Activated naive CD8-positive, alpha-beta T cell (primary cell): ENCODE data around the gene MYRIP.

Source experiments
- H3K27ac Mint-ChIP-seq: one replicate; pipeline ENCODE4 v1.8.0; 2021; ENCODE audit warnings: mixed read lengths
- H3K27me3 Mint-ChIP-seq: one replicate; pipeline ENCODE4 v1.8.0; 2021; ENCODE audit warnings: mixed read lengths
- H3K36me3 Mint-ChIP-seq: one replicate; pipeline ENCODE4 v1.8.0; 2021; ENCODE audit warnings: mixed read lengths
- H3K4me1 Mint-ChIP-seq: one replicate; pipeline ENCODE4 v1.8.0; 2021; ENCODE audit warnings: low read depth, mixed read lengths
- H3K4me3 Mint-ChIP-seq: one replicate; pipeline ENCODE4 v1.8.0; 2021; ENCODE audit warnings: mild to moderate bottlenecking, mixed read lengths
- H3K9me3 Mint-ChIP-seq: one replicate; pipeline ENCODE4 v1.8.0; 2021; ENCODE audit warnings: low read depth, mixed read lengths

The MYRIP gene

GRCh38 chr3:39907981-39908380, 98.6 kb downstream of the MYRIP start:
- H3K27me3 Mint-ChIP-seq: no peaks in the 10 kb centered on the region
- H3K36me3 Mint-ChIP-seq: no peaks in the 10 kb centered on the region
- H3K4me3 Mint-ChIP-seq: no peak overlapping the region
- no peaks in the 10 kb centered on the region for H3K4me1 Mint-ChIP-seq
- H3K9me3 Mint-ChIP-seq: no peaks in the 10 kb centered on the region
- no peak overlapping the region for H3K27ac Mint-ChIP-seq

GRCh38 chr3:39910135-39910534, 100.7 kb downstream of the MYRIP start:
- Mint-ChIP-seq H3K27ac (no peak overlapping the region), H3K9me3 (no peaks in the 10 kb centered on the region), H3K36me3 (no peaks in the 10 kb centered on the region), H3K4me1 (no peaks in the 10 kb centered on the region), H3K4me3 (no peak overlapping the region), H3K27me3 (no peaks in the 10 kb centered on the region)

GRCh38 chr3:39910826-39911464, 101.5 kb downstream of the MYRIP start:
- no peak overlapping the region for H3K4me3 Mint-ChIP-seq
- H3K27ac Mint-ChIP-seq: no peak overlapping the region
- H3K9me3 Mint-ChIP-seq: no peaks in the 10 kb centered on the region
- no peaks in the 10 kb centered on the region for H3K36me3 Mint-ChIP-seq
- no peaks in the 10 kb centered on the region for H3K27me3 Mint-ChIP-seq
- no peaks in the 10 kb centered on the region for H3K4me1 Mint-ChIP-seq

GRCh38 chr3:39911465-39912309, 102.3 kb downstream of the MYRIP start:
- Mint-ChIP-seq H3K4me3 (no peak overlapping the region), H3K4me1 (no peaks in the 10 kb centered on the region), H3K9me3 (no peaks in the 10 kb centered on the region), H3K27me3 (no peaks in the 10 kb centered on the region), H3K27ac (no peak overlapping the region), H3K36me3 (no peaks in the 10 kb centered on the region)

- peaks cover 3% of the 10 kb centered on the region for H3K27me3 Mint-ChIP-seq
- H3K4me1 Mint-ChIP-seq: no peaks in the 10 kb centered on the region
- no peak overlapping the region for H3K27ac Mint-ChIP-seq
- no peak overlapping the region for H3K4me3 Mint-ChIP-seq
- H3K9me3 Mint-ChIP-seq: no peaks in the 10 kb centered on the region
- H3K36me3 Mint-ChIP-seq: no peaks in the 10 kb centered on the region
These were observed 105.6 kb downstream of the MYRIP start for GRCh38 chr3:39915027-39915426.

- Mint-ChIP-seq H3K9me3 (no peaks in the 10 kb centered on the region), H3K4me1 (no peaks in the 10 kb centered on the region), H3K27ac (no peak overlapping the region), H3K36me3 (no peaks in the 10 kb centered on the region), H3K27me3 (peaks cover 3% of the 10 kb centered on the region), H3K4me3 (no peak overlapping the region)
These were observed 107.8 kb downstream of the MYRIP start for GRCh38 chr3:39917065-39917773.

GRCh38 chr3:39919281-39919680, 109.9 kb downstream of the MYRIP start:
- Mint-ChIP-seq H3K4me3 (no peak overlapping the region), H3K36me3 (no peaks in the 10 kb centered on the region), H3K27me3 (peaks cover 3% of the 10 kb centered on the region), H3K9me3 (no peaks in the 10 kb centered on the region), H3K4me1 (no peaks in the 10 kb centered on the region), H3K27ac (no peak overlapping the region)

GRCh38 chr3:39920271-39920670, 110.9 kb downstream of the MYRIP start:
- H3K9me3 Mint-ChIP-seq: no peaks in the 10 kb centered on the region
- no peaks in the 10 kb centered on the region for H3K4me1 Mint-ChIP-seq
- no peak overlapping the region for H3K27ac Mint-ChIP-seq
- no peaks in the 10 kb centered on the region for H3K36me3 Mint-ChIP-seq
- H3K27me3 Mint-ChIP-seq: peaks cover 3% of the 10 kb centered on the region
- H3K4me3 Mint-ChIP-seq: no peak overlapping the region

- no peaks in the 10 kb centered on the region for H3K36me3 Mint-ChIP-seq
- H3K9me3 Mint-ChIP-seq: no peaks in the 10 kb centered on the region
- H3K4me3 Mint-ChIP-seq: no peak overlapping the region
- H3K4me1 Mint-ChIP-seq: no peaks in the 10 kb centered on the region
- H3K27me3 Mint-ChIP-seq: peaks cover under 1% of the 10 kb centered on the region
- H3K27ac Mint-ChIP-seq: no peak overlapping the region
These were observed 118.1 kb downstream of the MYRIP start for GRCh38 chr3:39927479-39927878.

- H3K36me3 Mint-ChIP-seq: no peaks in the 10 kb centered on the region
These were observed 124.7 kb downstream of the MYRIP start for GRCh38 chr3:39933986-39934693.

GRCh38 chr3:39934696-39935095, 125.3 kb downstream of the MYRIP start:
- Mint-ChIP-seq H3K27ac (no peak overlapping the region), H3K9me3 (no peaks in the 10 kb centered on the region), H3K27me3 (peaks cover 3% of the 10 kb centered on the region), H3K36me3 (no peaks in the 10 kb centered on the region), H3K4me1 (no peaks in the 10 kb centered on the region), H3K4me3 (no peak overlapping the region)

More at GRCh38 chr3:39933986-39934693, 124.7 kb downstream of the MYRIP start:
- no peak overlapping the region for H3K27ac Mint-ChIP-seq
- peaks cover 3% of the 10 kb centered on the region for H3K27me3 Mint-ChIP-seq
- H3K4me3 Mint-ChIP-seq: no peak overlapping the region
- no peaks in the 10 kb centered on the region for H3K9me3 Mint-ChIP-seq
- no peaks in the 10 kb centered on the region for H3K4me1 Mint-ChIP-seq

GRCh38 chr3:39935261-39935660, 125.9 kb downstream of the MYRIP start:
- no peaks in the 10 kb centered on the region for H3K9me3 Mint-ChIP-seq
- no peaks in the 10 kb centered on the region for H3K36me3 Mint-ChIP-seq
- H3K27ac Mint-ChIP-seq: no peak overlapping the region
- no peaks in the 10 kb centered on the region for H3K4me1 Mint-ChIP-seq
- H3K27me3 Mint-ChIP-seq: peaks cover 3% of the 10 kb centered on the region
- H3K4me3 Mint-ChIP-seq: no peak overlapping the region

GRCh38 chr3:39936848-39937247, 127.4 kb downstream of the MYRIP start:
- H3K4me3 Mint-ChIP-seq: no peak overlapping the region
- H3K27me3 Mint-ChIP-seq: peaks cover 3% of the 10 kb centered on the region
- H3K4me1 Mint-ChIP-seq: no peaks in the 10 kb centered on the region
- no peaks in the 10 kb centered on the region for H3K9me3 Mint-ChIP-seq
- H3K27ac Mint-ChIP-seq: no peak overlapping the region
- no peaks in the 10 kb centered on the region for H3K36me3 Mint-ChIP-seq

- Mint-ChIP-seq H3K9me3 (no peaks in the 10 kb centered on the region), H3K27me3 (peaks cover 3% of the 10 kb centered on the region), H3K4me3 (no peak overlapping the region), H3K4me1 (no peaks in the 10 kb centered on the region), H3K36me3 (no peaks in the 10 kb centered on the region), H3K27ac (no peak overlapping the region)
These were observed 127.9 kb downstream of the MYRIP start for GRCh38 chr3:39937315-39937714.

GRCh38 chr3:39937874-39938273, 128.5 kb downstream of the MYRIP start:
- Mint-ChIP-seq H3K36me3 (no peaks in the 10 kb centered on the region), H3K27me3 (no peaks in the 10 kb centered on the region), H3K4me3 (no peak overlapping the region), H3K4me1 (no peaks in the 10 kb centered on the region), H3K9me3 (no peaks in the 10 kb centered on the region), H3K27ac (no peak overlapping the region)
